ENCODE data around the gene BRD3OS. TPM values are rescaled to one million over a fixed set of nuclear protein-coding genes. Genes with fewer than 3 reads are reported as not detected.

The BRD3OS gene
- total and polyA plus RNA-seq, 2 of the 13 experiments (the other 11 are each of a cell fraction or from before 2014, with no cell fraction given) = 4.9 to 5.7 TPM

DNA sequence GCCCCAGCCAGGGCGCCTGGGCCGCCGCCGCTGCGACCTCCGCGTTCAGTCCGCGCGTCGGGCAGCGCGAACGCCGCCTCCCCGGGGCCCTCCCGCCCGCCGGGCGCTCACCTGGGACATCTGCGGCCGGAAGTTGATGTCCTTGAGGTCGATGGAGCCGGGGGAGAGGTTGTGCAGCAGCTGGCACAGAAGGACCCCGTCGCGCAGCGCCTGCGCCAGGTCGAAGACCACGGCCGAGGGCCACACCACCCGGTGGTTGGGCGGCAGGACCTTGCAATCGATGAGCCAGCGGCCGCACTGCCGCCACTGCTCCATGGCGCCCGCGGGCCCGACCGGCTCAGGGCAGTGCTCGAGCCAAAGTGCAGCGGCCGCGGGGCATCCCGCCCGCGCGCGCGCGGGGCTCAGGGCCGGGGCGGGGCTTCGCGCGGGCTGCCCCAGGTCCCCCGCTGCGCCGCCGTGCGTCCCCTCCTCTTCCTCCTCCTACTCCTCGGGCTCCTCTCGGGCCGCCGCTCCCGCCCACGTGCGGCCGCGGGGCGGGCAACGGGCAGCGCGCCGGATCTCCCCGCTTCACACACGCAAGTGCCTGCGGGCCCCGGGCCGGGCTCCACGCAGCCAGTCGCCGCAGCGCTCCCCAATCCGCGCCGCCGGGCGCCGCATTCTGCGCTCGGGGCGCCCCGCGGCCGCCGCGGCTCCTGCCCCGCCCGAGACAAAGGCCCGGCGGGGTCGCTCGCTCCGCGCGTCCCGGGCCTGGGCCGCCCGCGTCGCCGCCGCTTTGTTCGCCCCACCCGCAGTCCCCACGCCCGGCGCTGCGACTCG is 33.1 kb upstream of the BRD3OS start, which contains the start of gene VAV2 (continued):
- TF ChIP-seq, protein P1, sequence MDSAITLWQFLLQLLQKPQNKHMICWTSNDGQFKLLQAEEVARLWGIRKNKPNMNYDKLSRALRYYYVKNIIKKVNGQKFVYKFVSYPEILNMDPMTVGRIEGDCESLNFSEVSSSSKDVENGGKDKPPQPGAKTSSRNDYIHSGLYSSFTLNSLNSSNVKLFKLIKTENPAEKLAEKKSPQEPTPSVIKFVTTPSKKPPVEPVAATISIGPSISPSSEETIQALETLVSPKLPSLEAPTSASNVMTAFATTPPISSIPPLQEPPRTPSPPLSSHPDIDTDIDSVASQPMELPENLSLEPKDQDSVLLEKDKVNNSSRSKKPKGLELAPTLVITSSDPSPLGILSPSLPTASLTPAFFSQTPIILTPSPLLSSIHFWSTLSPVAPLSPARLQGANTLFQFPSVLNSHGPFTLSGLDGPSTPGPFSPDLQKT (CRISPR knock-in tag; IDR thresholded peaks at IDR 0.05; ENCODE audit: borderline replicate concordance) = no peak
- TF ChIP-seq RXRA (CRISPR knock-in tag; IDR thresholded peaks at IDR 0.05) = peak; percentile 33; the same call in 1 of the 2 replicates
- TF ChIP-seq RBM22 (optimal IDR thresholded peaks at IDR 0.05; ENCODE audit: low read length) = no peak
- no peak; the same call in 1 of the 2 replicates for TF ChIP-seq ARNTL (CRISPR knock-in tag; IDR thresholded peaks at IDR 0.05)
- TF ChIP-seq TBX3 (IDR thresholded peaks at IDR 0.05; ENCODE audit: borderline replicate concordance) = no peak
- TF ChIP-seq SNAPC2 (CRISPR knock-in tag; IDR thresholded peaks at IDR 0.05) = no peak
- no peak for TF ChIP-seq JARID2 (CRISPR knock-in tag; IDR thresholded peaks at IDR 0.05; ENCODE audit: insufficient replicate concordance)
- TF ChIP-seq ZFP90 (CRISPR knock-in tag; IDR thresholded peaks at IDR 0.05; ENCODE audit: borderline replicate concordance) = no peak; the same call in 1 of the 2 replicates
- TF ChIP-seq CREB1 (IDR thresholded peaks at IDR 0.05) = no peak
- no peak for TF ChIP-seq CREB1 (CRISPR knock-in tag; IDR thresholded peaks at IDR 0.05)
- TF ChIP-seq GATA4 (IDR thresholded peaks at IDR 0.05; ENCODE audit: borderline replicate concordance, low read depth) = no peak
- TF ChIP-seq ADNP (CRISPR knock-in tag; IDR thresholded peaks at IDR 0.05) = no peak
- no peak for TF ChIP-seq TAF15 (IDR thresholded peaks at IDR 0.05; ENCODE audit: low read depth, low read length, poor library complexity, severe bottlenecking)
- TF ChIP-seq, protein P2, sequence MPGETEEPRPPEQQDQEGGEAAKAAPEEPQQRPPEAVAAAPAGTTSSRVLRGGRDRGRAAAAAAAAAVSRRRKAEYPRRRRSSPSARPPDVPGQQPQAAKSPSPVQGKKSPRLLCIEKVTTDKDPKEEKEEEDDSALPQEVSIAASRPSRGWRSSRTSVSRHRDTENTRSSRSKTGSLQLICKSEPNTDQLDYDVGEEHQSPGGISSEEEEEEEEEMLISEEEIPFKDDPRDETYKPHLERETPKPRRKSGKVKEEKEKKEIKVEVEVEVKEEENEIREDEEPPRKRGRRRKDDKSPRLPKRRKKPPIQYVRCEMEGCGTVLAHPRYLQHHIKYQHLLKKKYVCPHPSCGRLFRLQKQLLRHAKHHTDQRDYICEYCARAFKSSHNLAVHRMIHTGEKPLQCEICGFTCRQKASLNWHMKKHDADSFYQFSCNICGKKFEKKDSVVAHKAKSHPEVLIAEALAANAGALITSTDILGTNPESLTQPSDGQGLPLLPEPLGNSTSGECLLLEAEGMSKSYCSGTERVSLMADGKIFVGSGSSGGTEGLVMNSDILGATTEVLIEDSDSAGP (CRISPR knock-in tag; IDR thresholded peaks at IDR 0.05; ENCODE audit: borderline replicate concordance) = no peak
- no peak for TF ChIP-seq JUNB (CRISPR knock-in tag; IDR thresholded peaks at IDR 0.05; ENCODE audit: borderline replicate concordance)
- TF ChIP-seq, protein P3, sequence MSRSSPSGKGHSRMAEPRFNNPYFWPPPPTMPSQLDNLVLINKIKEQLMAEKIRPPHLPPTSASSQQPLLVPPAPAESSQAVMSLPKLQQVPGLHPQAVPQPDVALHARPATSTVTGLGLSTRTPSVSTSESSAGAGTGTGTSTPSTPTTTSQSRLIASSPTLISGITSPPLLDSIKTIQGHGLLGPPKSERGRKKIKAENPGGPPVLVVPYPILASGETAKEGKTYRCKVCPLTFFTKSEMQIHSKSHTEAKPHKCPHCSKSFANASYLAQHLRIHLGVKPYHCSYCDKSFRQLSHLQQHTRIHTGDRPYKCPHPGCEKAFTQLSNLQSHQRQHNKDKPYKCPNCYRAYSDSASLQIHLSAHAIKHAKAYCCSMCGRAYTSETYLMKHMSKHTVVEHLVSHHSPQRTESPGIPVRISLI (CRISPR knock-in tag; IDR thresholded peaks at IDR 0.05; ENCODE audit: borderline replicate concordance) = no peak
- TF ChIP-seq KLF12 (CRISPR knock-in tag; IDR thresholded peaks at IDR 0.05; ENCODE audit: borderline replicate concordance) = no peak
- no peak for TF ChIP-seq MIER3 (CRISPR knock-in tag; IDR thresholded peaks at IDR 0.05; ENCODE audit: borderline replicate concordance)
- TF ChIP-seq, protein P4, sequence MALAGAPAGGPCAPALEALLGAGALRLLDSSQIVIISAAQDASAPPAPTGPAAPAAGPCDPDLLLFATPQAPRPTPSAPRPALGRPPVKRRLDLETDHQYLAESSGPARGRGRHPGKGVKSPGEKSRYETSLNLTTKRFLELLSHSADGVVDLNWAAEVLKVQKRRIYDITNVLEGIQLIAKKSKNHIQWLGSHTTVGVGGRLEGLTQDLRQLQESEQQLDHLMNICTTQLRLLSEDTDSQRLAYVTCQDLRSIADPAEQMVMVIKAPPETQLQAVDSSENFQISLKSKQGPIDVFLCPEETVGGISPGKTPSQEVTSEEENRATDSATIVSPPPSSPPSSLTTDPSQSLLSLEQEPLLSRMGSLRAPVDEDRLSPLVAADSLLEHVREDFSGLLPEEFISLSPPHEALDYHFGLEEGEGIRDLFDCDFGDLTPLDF (CRISPR knock-in tag; IDR thresholded peaks at IDR 0.05) = no peak
- no peak for TF ChIP-seq CENPX (CRISPR knock-in tag; IDR thresholded peaks at IDR 0.05)
- TF ChIP-seq ZNF878 (CRISPR knock-in tag; IDR thresholded peaks at IDR 0.05) = no peak
- TF ChIP-seq MYNN (CRISPR knock-in tag; IDR thresholded peaks at IDR 0.05; ENCODE audit: low read depth) = no peak
- TF ChIP-seq THYN1 (CRISPR knock-in tag; IDR thresholded peaks at IDR 0.05; ENCODE audit: borderline replicate concordance, low read depth) = no peak
- TF ChIP-seq SSRP1 (CRISPR knock-in tag; IDR thresholded peaks at IDR 0.05) = no peak
- TF ChIP-seq HOXD1 (CRISPR knock-in tag; IDR thresholded peaks at IDR 0.05) = 0 out of 2 replicates have a peak, but pooled peaks have one; percentile 32
- 0 out of 2 replicates have a peak, but pooled peaks have one; percentile 19 for TF ChIP-seq RARA (CRISPR knock-in tag; IDR thresholded peaks at IDR 0.05)
